K562 (cell line): ENCODE data around the gene C4BPB. TPM values are rescaled to one million over a fixed set of nuclear protein-coding genes. Genes with fewer than 3 reads are reported as not detected.

Experiments
- ATAC-seq: fragments of 200-7000 bp; cut with Tn5 transposase; 3 replicates; pipeline ENCODE4 v1.9.1; 2020; ENCODE audit warnings: moderate library complexity
- BruUV-seq: library from RNA; stranded (reverse); fragments of 400-500 nt; replicated peaks from 2 replicates; lab custom pipeline; 2021; lab: Mats Ljungman, UMichigan
- CTCF ChIA-PET: fragments of 300-600 bp; formaldehyde crosslinking; extraction: SDS; loops from one replicate; lab custom pipeline; 2021; ENCODE audit warnings: low intra/inter-chr PET ratio; lab: Yijun Ruan, JAX
- POLR2A ChIA-PET: fragments of 300-600, 350-650 bp; sonication (Branson Sonifier 250); formaldehyde crosslinking; extraction: SDS; loops from one replicate; lab custom pipeline; 2021; ENCODE audit warnings: antibody characterized with exemption, inconsistent platforms; lab: Yijun Ruan, JAX
- DNase-seq, 4 experiments: peaks; one replicate each; pipeline versions ENCODE4 v3.0.0 to v3.0.0-alpha.2; 2011 to 2018; ENCODE audit warnings: low spot score in 3 of 4, mixed read lengths in 3 of 4; ENCODE audit errors: extremely low read depth in 1 of 4
- FAIRE-seq: peaks from 2 replicates; lab custom pipeline; 2011; peaks lifted over from hg19 to GRCh38; lab: Jason Lieb, UNC
- H2AFZ ChIP-seq: 2 replicates; pipeline ENCODE4 v1.6.0; 2011; ENCODE audit warnings: low read depth, low read length, control low read depth, inconsistent platforms
- H3K27ac ChIP-seq: fragments of 200-600 bp; 3 replicates; pipeline ENCODE4 v1.8.0; 2011; ENCODE audit warnings: low read depth, mild to moderate bottlenecking, control low read depth, inconsistent platforms, low read length, moderate library complexity, mixed read lengths; ENCODE audit errors: extremely low read depth
- H3K27me3 ChIP-seq, 2 experiments: fragments of 300-600 bp in 1 of 2; 2 replicates in 1 of 2; 3 replicates in 1 of 2; pipeline versions ENCODE4 v1.6.0 to v1.8.0; 2011; ENCODE audit warnings: inconsistent platforms in 2 of 2, low read length in 2 of 2, mild to moderate bottlenecking in 1 of 2, mixed read lengths in 1 of 2, moderate library complexity in 1 of 2; ENCODE audit not compliant: control insufficient read depth in 2 of 2, insufficient read depth in 2 of 2
- H3K36me3 ChIP-seq: fragments of 300-600 bp; 3 replicates; pipeline ENCODE4 v1.8.0; 2011; ENCODE audit warnings: mild to moderate bottlenecking, low read length, inconsistent platforms; ENCODE audit not compliant: control insufficient read depth, insufficient read depth
- H3K4me1 ChIP-seq, 2 experiments: fragments of 200-600 bp in 1 of 2; replicated peaks in 1 of 2; 2 replicates in 1 of 2; 3 replicates in 1 of 2; pipeline versions ENCODE4 v1.5.1 to v1.8.0; 2011; ENCODE audit warnings: inconsistent platforms in 2 of 2, low read length in 2 of 2, mild to moderate bottlenecking in 1 of 2, mixed read lengths in 1 of 2, moderate library complexity in 1 of 2; ENCODE audit not compliant: control insufficient read depth in 2 of 2, insufficient read depth in 2 of 2
- H3K4me2 ChIP-seq: 2 replicates; pipeline ENCODE4 v1.6.1; 2011; ENCODE audit warnings: low read length, control low read depth, inconsistent platforms, mixed read lengths; ENCODE audit not compliant: insufficient read depth
- H3K4me3 ChIP-seq: fragments of 200-600 bp; sonication (generic), shearing (Covaris generic); 2 replicates; pipeline ENCODE4 v1.5.1; 2016; ENCODE audit warnings: control low read depth, inconsistent platforms
- H3K79me2 ChIP-seq: fragments of 200-600 bp; 3 replicates; pipeline ENCODE4 v1.8.0; 2011; ENCODE audit warnings: low read length, inconsistent platforms; ENCODE audit not compliant: control insufficient read depth, insufficient read depth
- H3K9ac ChIP-seq, 2 experiments: 2 replicates each; pipeline versions ENCODE4 v1.6.0 to v1.6.1; 2011; ENCODE audit warnings: low read depth in 2 of 2, low read length in 2 of 2, control low read depth in 1 of 2, inconsistent platforms in 1 of 2, mild to moderate bottlenecking in 1 of 2, mixed read lengths in 1 of 2; ENCODE audit not compliant: insufficient read depth in 1 of 2
- H3K9me1 ChIP-seq: one replicate; pipeline ENCODE4 v1.6.0; 2011; ENCODE audit warnings: inconsistent platforms, mild to moderate bottlenecking, low read length, moderate library complexity; ENCODE audit not compliant: control insufficient read depth, insufficient read depth
- H3K9me3 ChIP-seq: replicated peaks from 2 replicates; pipeline ENCODE4 v1.5.1; 2011; ENCODE audit warnings: low read depth, low read length, inconsistent platforms; ENCODE audit not compliant: control insufficient read depth, insufficient read depth
- H4K20me1 ChIP-seq: replicated peaks from 2 replicates; pipeline ENCODE4 v1.6.1; 2011; ENCODE audit warnings: low read length, inconsistent platforms, mixed read lengths; ENCODE audit not compliant: control insufficient read depth, insufficient read depth
- CCAR2 ChIP-seq: fragments of 200-400 bp; formaldehyde crosslinking; IDR thresholded peaks from 2 replicates; pipeline ENCODE4 v1.6.1; 2017; ENCODE audit warnings: mild to moderate bottlenecking, low read depth, low read length
- CEBPB ChIP-seq: fragments of 450-650 bp; IDR thresholded peaks from 2 replicates; pipeline ENCODE4 v1.6.1; 2016; ENCODE audit warnings: missing genetic modification characterization, missing compliant biosample characterization
- ERF ChIP-seq: fragments of 450-650 bp; formaldehyde crosslinking; IDR thresholded peaks from 2 replicates; pipeline ENCODE4 v1.4.0; 2020; ENCODE audit warnings: mild to moderate bottlenecking, mixed read lengths
- HNRNPH1 ChIP-seq: fragments of 200-400 bp; formaldehyde crosslinking; optimal IDR thresholded peaks from 2 replicates; pipeline ENCODE3; 2017; ENCODE audit warnings: low read depth, mild to moderate bottlenecking, low read length, moderate library complexity
- NUFIP1 ChIP-seq: fragments of 450-650 bp; IDR thresholded peaks from 2 replicates; pipeline ENCODE4 v1.6.1; 2018; ENCODE audit not compliant: partially characterized antibody
- POLR2A ChIP-seq: fragments of 450-650 bp; conservative IDR thresholded peaks from 2 replicates; pipeline ENCODE4 v1.6.1; 2016
- SRSF7 ChIP-seq: fragments of 200-400 bp; formaldehyde crosslinking; optimal IDR thresholded peaks from 2 replicates; pipeline ENCODE3; 2017; ENCODE audit warnings: mild to moderate bottlenecking, low read depth, low read length
- THRAP3 ChIP-seq: fragments of 450-650 bp; IDR thresholded peaks from 2 replicates; pipeline ENCODE4 v1.6.1; 2016; ENCODE audit warnings: mild to moderate bottlenecking, inconsistent platforms, borderline replicate concordance
- YY1 ChIP-seq, 3 experiments: IDR thresholded peaks; 2 replicates each; pipeline ENCODE4 v1.6.1; 2011; ENCODE audit warnings: low read length in 2 of 3, mild to moderate bottlenecking in 2 of 3, moderate library complexity in 2 of 3, borderline replicate concordance in 1 of 3, control low read depth in 1 of 3, low read depth in 1 of 3; ENCODE audit not compliant: insufficient read depth in 3 of 3, insufficient replicate concordance in 2 of 3, control insufficient read depth in 1 of 3, insufficient read length in 1 of 3; ENCODE audit errors: extremely low read depth in 1 of 3
- WGBS: fragments of 100-300 bp; shearing (Covaris generic); methylation state at CpG from one replicate; pipeline ENCODE4 v1.1.6; 2016; ENCODE audit warnings: low coverage, mixed read lengths; ENCODE audit not compliant: insufficient coverage; ENCODE audit errors: missing lambda C conversion rate; 5-methylcytosine and 5-hydroxymethylcytosine counted together
- in situ Hi-C: fragments of 300-500 bp; cut with MboI; formaldehyde crosslinking; loops from 4 replicates; pipeline ENCODE4 v1.15.0; 2018; ENCODE audit warnings: inconsistent platforms, mixed read lengths
- intact Hi-C: fragments of 100-400 bp; cut with micrococcal nuclease; formaldehyde crosslinking; loops from 2 replicates; pipeline ENCODE4 v1.14.2; 2022
- polyA plus RNA-seq, 8 experiments: library from polyadenylated mRNA; depleted of rRNA in 4 of 8; stranded (reverse) in 5 of 8; unstranded in 3 of 8; fragments of >200 nt; fragmentation: Nextera tagmentation in 2 of 8; fragmentation: Illumina TruSeq in 1 of 8; extraction: Ambion mirVana in 2 of 8; extraction: Trizol in 1 of 8; gene quantifications; 2 replicates each; pipeline versions ENCODE4 v1.2.1 to v1.2.3, GENCODE V29; 2011 to 2014; ENCODE audit warnings: inconsistent platforms in 1 of 8, missing spikeins in 1 of 8
- total RNA-seq, 7 experiments: library from RNA; depleted of rRNA in 6 of 7; stranded (reverse); fragments of >200 nt in 6 of 7; fragmentation: Illumina TruSeq in 2 of 7; extraction: Trizol in 2 of 7; gene quantifications; 2 replicates each; pipeline versions ENCODE4 v1.2.1 to v1.2.3, GENCODE V29; 2011 to 2021; ENCODE audit warnings: low replicate concordance in 1 of 7
- TF ChIP-seq, protein P1 (sequence below): fragments of 450-650 bp; conservative IDR thresholded peaks from 2 replicates; pipeline ENCODE4 v1.6.1; 2016; ENCODE audit warnings: missing genetic modification characterization, low read depth, mild to moderate bottlenecking, control low read depth, missing compliant biosample characterization
- TF ChIP-seq, protein P2 (sequence below): fragments of 450-650 bp; formaldehyde crosslinking; IDR thresholded peaks from 2 replicates; pipeline ENCODE4 v1.4.0; 2020; ENCODE audit warnings: mild to moderate bottlenecking, moderate library complexity
- TF ChIP-seq, protein P3 (sequence below): fragments of 250-450 bp; sonication (Bioruptor Pico); IDR thresholded peaks from 2 replicates; pipeline ENCODE4 v1.8.0; 2021; ENCODE audit warnings: moderate library complexity, mild to moderate bottlenecking, inconsistent platforms
- TF ChIP-seq, protein P4 (sequence below): sonication (generic); formaldehyde crosslinking; IDR thresholded peaks from 2 replicates; pipeline ENCODE4 v1.8.1; 2023; ENCODE audit warnings: mild to moderate bottlenecking, missing genetic modification reagents

C4BPB gene
- total and polyA plus RNA-seq, 9 of the 15 experiments (the other 6 are each of a cell fraction or from before 2014, with no cell fraction given): not detected

DNA sequence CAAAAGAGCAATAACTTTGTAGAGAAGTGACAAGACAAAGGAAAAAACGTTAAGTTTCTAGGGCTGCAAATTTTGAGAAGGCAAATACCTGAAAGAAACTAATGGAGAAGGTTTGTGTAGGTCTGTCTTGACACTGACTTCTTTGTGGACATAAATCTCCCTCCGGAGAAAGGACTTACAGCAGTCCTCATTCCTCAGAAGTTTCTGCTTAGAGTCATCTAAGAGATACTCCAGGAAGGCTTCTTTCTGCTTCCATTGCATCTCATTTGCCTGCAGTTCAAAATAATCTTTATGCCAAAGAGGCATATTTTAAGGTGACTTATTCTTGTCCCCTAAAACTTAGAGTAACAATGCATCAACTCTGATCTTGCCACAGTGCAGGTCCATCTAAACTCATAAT lies 4.4 kb upstream of the C4BPB start:
- ChIA-PET CTCF (interaction anchor here (0.6 to 3.2 kb wide), 4 partner anchors 56 to 417 kb away, joined by 3 to 22 read pairs (median 4); partner anchors contain the start of gene CD55), POLR2A (interaction anchor here (0.8 to 1.9 kb wide), 7 partner anchors 10 to 481 kb away, joined by 3 to 9 read pairs (median 3); no protein-coding TSS in a partner anchor)
- H3K27ac ChIP-seq: no peak overlapping the region
- H3K27me3 ChIP-seq: no peaks in the 10 kb centered on the region
- no peaks in the 10 kb centered on the region for H3K9me3 ChIP-seq
- ATAC-seq: peak; percentile 25
- H3K9me1 ChIP-seq: no peaks in the 10 kb centered on the region
- no peaks in the 10 kb centered on the region for H4K20me1 ChIP-seq
- intact Hi-C loops: loop anchor here (1.0 to 5.0 kb wide), 3 partner anchors 238 to 415 kb away; partner anchors contain the start of gene CD55
- WGBS: 28% methylated on average over 2 of the region's 2 CpGs
- H3K4me1 ChIP-seq: peaks cover 0 to 18% of the 10 kb centered on the region in 2 experiments; a peak in 4 of 5 replicates
- H2AFZ ChIP-seq: peak overlapping the region; percentile 29
- FAIRE-seq: no peak
- H3K4me2 ChIP-seq: peak overlapping the region; percentile 44; the same call in 1 of the 2 replicates
- no peaks in the 10 kb centered on the region; the same call in 2 of the 3 replicates for H3K36me3 ChIP-seq
- no peak overlapping the region for H3K9ac ChIP-seq
- no TSS peak for BruUV-seq
- in situ Hi-C loops: no loop called here
- no peak for DNase-seq
- H3K79me2 ChIP-seq: no peaks in the 10 kb centered on the region
- no peak overlapping the region for H3K4me3 ChIP-seq
- no peak for TF ChIP-seq ERF (CRISPR knock-in tag)
- TF ChIP-seq HNRNPH1: no peak
- TF ChIP-seq, protein P1, sequence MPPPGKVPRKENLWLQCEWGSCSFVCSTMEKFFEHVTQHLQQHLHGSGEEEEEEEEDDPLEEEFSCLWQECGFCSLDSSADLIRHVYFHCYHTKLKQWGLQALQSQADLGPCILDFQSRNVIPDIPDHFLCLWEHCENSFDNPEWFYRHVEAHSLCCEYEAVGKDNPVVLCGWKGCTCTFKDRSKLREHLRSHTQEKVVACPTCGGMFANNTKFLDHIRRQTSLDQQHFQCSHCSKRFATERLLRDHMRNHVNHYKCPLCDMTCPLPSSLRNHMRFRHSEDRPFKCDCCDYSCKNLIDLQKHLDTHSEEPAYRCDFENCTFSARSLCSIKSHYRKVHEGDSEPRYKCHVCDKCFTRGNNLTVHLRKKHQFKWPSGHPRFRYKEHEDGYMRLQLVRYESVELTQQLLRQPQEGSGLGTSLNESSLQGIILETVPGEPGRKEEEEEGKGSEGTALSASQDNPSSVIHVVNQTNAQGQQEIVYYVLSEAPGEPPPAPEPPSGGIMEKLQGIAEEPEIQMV (tag): no peak
- TF ChIP-seq CEBPB (tag): no peak
- TF ChIP-seq, protein P2, sequence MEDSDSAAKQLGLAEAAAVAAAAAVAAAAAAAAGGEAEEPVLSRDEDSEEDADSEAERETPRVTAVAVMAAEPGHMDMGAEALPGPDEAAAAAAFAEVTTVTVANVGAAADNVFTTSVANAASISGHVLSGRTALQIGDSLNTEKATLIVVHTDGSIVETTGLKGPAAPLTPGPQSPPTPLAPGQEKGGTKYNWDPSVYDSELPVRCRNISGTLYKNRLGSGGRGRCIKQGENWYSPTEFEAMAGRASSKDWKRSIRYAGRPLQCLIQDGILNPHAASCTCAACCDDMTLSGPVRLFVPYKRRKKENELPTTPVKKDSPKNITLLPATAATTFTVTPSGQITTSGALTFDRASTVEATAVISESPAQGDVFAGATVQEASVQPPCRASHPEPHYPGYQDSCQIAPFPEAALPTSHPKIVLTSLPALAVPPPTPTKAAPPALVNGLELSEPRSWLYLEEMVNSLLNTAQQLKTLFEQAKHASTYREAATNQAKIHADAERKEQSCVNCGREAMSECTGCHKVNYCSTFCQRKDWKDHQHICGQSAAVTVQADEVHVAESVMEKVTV: no peak
- no peak for TF ChIP-seq YY1 (IDR thresholded peaks at IDR 0.05; ENCODE audit: borderline replicate concordance in 1 of 3, control insufficient read depth in 1 of 3, extremely low read depth in 1 of 3, insufficient read depth in 3 of 3, insufficient read length in 1 of 3, insufficient replicate concordance in 2 of 3, low read depth in 1 of 3, low read length in 2 of 3)
- TF ChIP-seq, protein P3, sequence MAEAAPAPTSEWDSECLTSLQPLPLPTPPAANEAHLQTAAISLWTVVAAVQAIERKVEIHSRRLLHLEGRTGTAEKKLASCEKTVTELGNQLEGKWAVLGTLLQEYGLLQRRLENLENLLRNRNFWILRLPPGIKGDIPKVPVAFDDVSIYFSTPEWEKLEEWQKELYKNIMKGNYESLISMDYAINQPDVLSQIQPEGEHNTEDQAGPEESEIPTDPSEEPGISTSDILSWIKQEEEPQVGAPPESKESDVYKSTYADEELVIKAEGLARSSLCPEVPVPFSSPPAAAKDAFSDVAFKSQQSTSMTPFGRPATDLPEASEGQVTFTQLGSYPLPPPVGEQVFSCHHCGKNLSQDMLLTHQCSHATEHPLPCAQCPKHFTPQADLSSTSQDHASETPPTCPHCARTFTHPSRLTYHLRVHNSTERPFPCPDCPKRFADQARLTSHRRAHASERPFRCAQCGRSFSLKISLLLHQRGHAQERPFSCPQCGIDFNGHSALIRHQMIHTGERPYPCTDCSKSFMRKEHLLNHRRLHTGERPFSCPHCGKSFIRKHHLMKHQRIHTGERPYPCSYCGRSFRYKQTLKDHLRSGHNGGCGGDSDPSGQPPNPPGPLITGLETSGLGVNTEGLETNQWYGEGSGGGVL (CRISPR knock-in tag): no peak
- TF ChIP-seq NUFIP1: no peak
- TF ChIP-seq POLR2A: no peak
- TF ChIP-seq THRAP3: no peak
- TF ChIP-seq, protein P4, sequence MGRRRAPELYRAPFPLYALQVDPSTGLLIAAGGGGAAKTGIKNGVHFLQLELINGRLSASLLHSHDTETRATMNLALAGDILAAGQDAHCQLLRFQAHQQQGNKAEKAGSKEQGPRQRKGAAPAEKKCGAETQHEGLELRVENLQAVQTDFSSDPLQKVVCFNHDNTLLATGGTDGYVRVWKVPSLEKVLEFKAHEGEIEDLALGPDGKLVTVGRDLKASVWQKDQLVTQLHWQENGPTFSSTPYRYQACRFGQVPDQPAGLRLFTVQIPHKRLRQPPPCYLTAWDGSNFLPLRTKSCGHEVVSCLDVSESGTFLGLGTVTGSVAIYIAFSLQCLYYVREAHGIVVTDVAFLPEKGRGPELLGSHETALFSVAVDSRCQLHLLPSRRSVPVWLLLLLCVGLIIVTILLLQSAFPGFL (CRISPR knock-in tag): no peak
- no peak for TF ChIP-seq SRSF7
- no peak for TF ChIP-seq CCAR2
